HepG2 (cell line): ENCODE measurements around the gene TTC28. TPM values are rescaled to one million over a fixed set of nuclear protein-coding genes. Genes with fewer than 3 reads are reported as not detected.

Experiments used
- BCL6 ChIP-seq: IDR thresholded peaks from 2 replicates; pipeline ENCODE4 v1.6.1; 2016; ENCODE audit warnings: missing genetic modification reagents, missing compliant biosample characterization
- DRAP1 ChIP-seq: IDR thresholded peaks from 2 replicates; pipeline ENCODE4 v1.6.1; 2016; ENCODE audit warnings: missing genetic modification reagents, missing compliant biosample characterization
- FOSL1 ChIP-seq: sonication (generic); formaldehyde crosslinking; IDR thresholded peaks from 2 replicates; pipeline ENCODE4 v1.9.0; 2021; ENCODE audit warnings: missing genetic modification reagents, borderline replicate concordance
- FOXA1 ChIP-seq, 2 experiments: fragments of 450-650 bp in 1 of 2; sonication (generic) in 1 of 2; formaldehyde crosslinking in 1 of 2; IDR thresholded peaks; 2 replicates each; pipeline versions ENCODE4 v1.4.0 to v1.6.1; 2016 to 2020; ENCODE audit warnings: missing genetic modification reagents in 1 of 2
- HMG20B ChIP-seq: conservative IDR thresholded peaks from 2 replicates; pipeline ENCODE4 v1.6.1; 2016; ENCODE audit warnings: missing genetic modification reagents, missing compliant biosample characterization
- HOMEZ ChIP-seq: IDR thresholded peaks from 2 replicates; pipeline ENCODE4 v1.6.1; 2016; ENCODE audit warnings: low read depth
- ISL2 ChIP-seq: sonication (generic); formaldehyde crosslinking; IDR thresholded peaks from 2 replicates; pipeline ENCODE4 v1.5.0; 2020; ENCODE audit warnings: missing genetic modification reagents
- NCOR1 ChIP-seq: fragments of 200-600 bp; sonication (generic); IDR thresholded peaks from 2 replicates; pipeline ENCODE4 v1.7.0; 2017; ENCODE audit warnings: antibody characterized with exemption, low read length, borderline replicate concordance
- NFE2L2 ChIP-seq: fragments of 150-350 bp; IDR thresholded peaks from 2 replicates; pipeline ENCODE4 v1.6.1; 2014; ENCODE audit warnings: low read length
- NR2F6 ChIP-seq, 2 experiments: IDR thresholded peaks; 2 replicates each; pipeline ENCODE4 v1.6.1; 2016; ENCODE audit warnings: antibody characterized with exemption in 1 of 2, mild to moderate bottlenecking in 1 of 2
- POGZ ChIP-seq: sonication (generic); formaldehyde crosslinking; IDR thresholded peaks from 2 replicates; pipeline ENCODE4 v1.4.0; 2020; ENCODE audit warnings: mild to moderate bottlenecking, missing genetic modification reagents
- RARA ChIP-seq: IDR thresholded peaks from 2 replicates; pipeline ENCODE4 v1.6.1; 2016; ENCODE audit warnings: missing genetic modification reagents, missing compliant biosample characterization
- RBM22 ChIP-seq: fragments of 200-400 bp; formaldehyde crosslinking; optimal IDR thresholded peaks from 2 replicates; pipeline ENCODE3; 2017; ENCODE audit warnings: mild to moderate bottlenecking, low read length, moderate library complexity
- RFX1 ChIP-seq: fragments of 450-650 bp; IDR thresholded peaks from 2 replicates; pipeline ENCODE4 v1.6.1; 2017
- TCF7 ChIP-seq: sonication (generic); IDR thresholded peaks from 2 replicates; pipeline ENCODE4 v1.6.1; 2016; ENCODE audit warnings: antibody characterized with exemption, low read depth
- TERF1 ChIP-seq: sonication (generic); formaldehyde crosslinking; IDR thresholded peaks from 2 replicates; pipeline ENCODE4 v1.8.0; 2022; ENCODE audit warnings: mild to moderate bottlenecking, missing genetic modification reagents, moderate library complexity
- THRA ChIP-seq: sonication (generic); formaldehyde crosslinking; IDR thresholded peaks from 2 replicates; pipeline ENCODE4 v1.4.0; 2020; ENCODE audit warnings: missing genetic modification reagents, borderline replicate concordance
- TRIM24 ChIP-seq: sonication (generic); formaldehyde crosslinking; IDR thresholded peaks from 2 replicates; pipeline ENCODE4 v1.8.0; 2022; ENCODE audit warnings: mild to moderate bottlenecking, missing genetic modification reagents
- ZBTB43 ChIP-seq: sonication (generic); formaldehyde crosslinking; conservative IDR thresholded peaks from 2 replicates; pipeline ENCODE4 v1.4.0; 2020; ENCODE audit warnings: missing genetic modification reagents
- ZNF543 ChIP-seq: sonication (generic); formaldehyde crosslinking; IDR thresholded peaks from 2 replicates; pipeline ENCODE4 v1.4.0; 2020; ENCODE audit warnings: mild to moderate bottlenecking, missing genetic modification reagents
- polyA plus RNA-seq, 8 experiments: library from polyadenylated mRNA; depleted of rRNA in 3 of 8; stranded (reverse) in 7 of 8; unstranded in 1 of 8; fragments of >200 nt; fragmentation: Illumina TruSeq in 4 of 8; extraction: Trizol in 4 of 8; gene quantifications; 2 replicates each; pipeline versions ENCODE4 v1.2.1 to v1.2.3, GENCODE V29; 2011 to 2016; ENCODE audit warnings: low read depth in 4 of 8, missing spikeins in 1 of 8, mixed read lengths in 1 of 8; ENCODE audit not compliant: insufficient read depth in 1 of 8
- total RNA-seq, 5 experiments: library from RNA; depleted of rRNA; stranded (reverse); fragments of >200 nt; fragmentation: Illumina TruSeq; extraction: Trizol; gene quantifications; 2 replicates each; pipeline ENCODE4 v1.2.3, GENCODE V29; 2016; ENCODE audit warnings: low read depth in 1 of 5

Gene TTC28
- total and polyA plus RNA-seq, 2 of the 13 experiments (the other 11 are each of a cell fraction or from before 2014, with no cell fraction given) = 4.2 to 13.1 TPM

- TF ChIP-seq TERF1 (CRISPR knock-in tag) (no peak), HOMEZ (CRISPR knock-in tag) (peak; percentile 52; the same call in 1 of the 2 replicates), FOSL1 (CRISPR knock-in tag) (peak; percentile 70; the same call in 1 of the 2 replicates), THRA (CRISPR knock-in tag) (no peak), RBM22 (no peak), ISL2 (0 out of 2 replicates have a peak, but pooled peaks have one; percentile 42), RFX1 (no peak), TRIM24 (no peak), RARA (CRISPR knock-in tag) (peak; percentile 52; the same call in 1 of the 2 replicates), HMG20B (CRISPR knock-in tag) (0 out of 2 replicates have a peak, but pooled peaks have one; percentile 25), FOXA1 (IDR thresholded peaks at IDR 0.05) (no peak), FOXA1 (CRISPR knock-in tag; IDR thresholded peaks at IDR 0.05) (0 out of 2 replicates have a peak, but pooled peaks have one; percentile 13), DRAP1 (no peak), ZNF543 (CRISPR knock-in tag) (no peak), NFE2L2 (no peak), TCF7 (peak; percentile 70), NCOR1 (peak; percentile 20; the same call in 1 of the 2 replicates), NR2F6 (IDR thresholded peaks at IDR 0.05) (peak; percentile 65), NR2F6 (CRISPR knock-in tag; IDR thresholded peaks at IDR 0.05) (peak; percentile 68), POGZ (no peak), ZBTB43 (CRISPR knock-in tag) (0 out of 2 replicates have a peak, but pooled peaks have one; percentile 43), BCL6 (CRISPR knock-in tag) (peak; percentile 90)
- TF ChIP-seq, all 625 proteins: peak for 21
These were observed 283.5 kb downstream of the TTC28 start (continued) for GRCh38 chr22:28395920-28396753.
